Transverse colon (tissue), 4 donors: ENCODE data around the gene ILF3. TPM values are rescaled to one million over a fixed set of nuclear protein-coding genes. Genes with fewer than 3 reads are reported as not detected.

ENCODE experiments used
- DNase-seq: peaks from one replicate; pipeline ENCODE4 v3.0.0-alpha.2; 2019
- H3K27ac ChIP-seq, 4 donors: fragments of 200-600 bp; sonication (generic); 2 replicates each; pipeline ENCODE4 v1.5.1; 2016 to 2018; ENCODE audit warnings: inconsistent platforms in 4 of 4
- H3K27me3 ChIP-seq: fragments of 200-600 bp; sonication (generic); 2 replicates; pipeline ENCODE4 v1.5.1; 2017; ENCODE audit warnings: inconsistent platforms
- H3K36me3 ChIP-seq, 4 donors: fragments of 200-600 bp; sonication (generic); 2 replicates each; pipeline ENCODE4 v1.5.1; 2017 to 2019; ENCODE audit warnings: inconsistent platforms in 4 of 4
- H3K4me1 ChIP-seq, 4 donors: fragments of 200-600 bp; sonication (generic); 2 replicates each; pipeline ENCODE4 v1.5.1; 2017 to 2020; ENCODE audit warnings: inconsistent platforms in 4 of 4
- H3K4me3 ChIP-seq, 4 donors: fragments of 200-600 bp; sonication (generic); 1 replicate in 1 of 4; 2 replicates in 3 of 4; pipeline versions ENCODE4 v1.5.1 to v1.6.1; 2017 to 2019; ENCODE audit warnings: inconsistent platforms in 4 of 4
- H3K9me3 ChIP-seq, 2 donors: fragments of 200-600 bp; sonication (generic); 2 replicates each; pipeline ENCODE4 v1.5.1; 2017 to 2019; ENCODE audit warnings: inconsistent platforms in 2 of 2
- EP300 ChIP-seq: sonication (generic); formaldehyde crosslinking; IDR thresholded peaks from one replicate; pipeline ENCODE4 v1.6.1; 2017; ENCODE audit warnings: antibody characterized with exemption, low read depth
- POLR2A ChIP-seq: fragments of 450-650 bp; IDR thresholded peaks from one replicate; pipeline ENCODE4 v1.6.1; 2016; ENCODE audit warnings: antibody characterized with exemption, mild to moderate bottlenecking, moderate library complexity
- POLR2AphosphoS5 ChIP-seq, 3 donors: sonication (generic); formaldehyde crosslinking; IDR thresholded peaks; one replicate each; pipeline ENCODE4 v1.6.1; 2016; ENCODE audit warnings: antibody characterized with exemption in 3 of 3
- WGBS, 2 donors: methylation state at CpG; one replicate each; pipeline ENCODE4 v1.1.5; 2018; ENCODE audit warnings: low coverage in 1 of 2; 5-methylcytosine and 5-hydroxymethylcytosine counted together
- in situ Hi-C, 4 donors: fragments of 200-750 bp; cut with MboI; loops; one replicate each; pipeline versions ENCODE4 v1.15.0 to v1.15.1; 2017; ENCODE audit warnings: low sequenced_read_pairs in 3 of 4, low pct_ligation_motif_present in 1 of 4, low pct_unique_long_range_greater_than_20kb in 1 of 4
- intact Hi-C: fragments of 100-400 bp; cut with DNase I; formaldehyde crosslinking; loops from one replicate; pipeline ENCODE4 v1.15.1; 2023; ENCODE audit warnings: low total_unique reads
- total RNA-seq, 4 donors: library from RNA; depleted of rRNA; stranded (reverse); fragments of >200 nt; gene quantifications; one replicate each; pipeline ENCODE4 v1.1.0, GENCODE V29; 2016
- TF ChIP-seq, protein P1 (sequence below), 5 experiments: fragments of 200-600 bp in 3 of 5; fragments of 450-650 bp in 2 of 5; sonication (generic) in 3 of 5; IDR thresholded peaks; 1 replicate in 2 of 5; 2 replicates in 3 of 5; pipeline ENCODE4 v1.5.1; 2016 to 2017; ENCODE audit warnings: antibody characterized with exemption in 5 of 5, inconsistent platforms in 3 of 5, mild to moderate bottlenecking in 2 of 5, moderate library complexity in 1 of 5

ILF3 gene
- total RNA-seq, 4 donors from 2014 or later, result 73.6 to 242 (median 151) TPM

DNA sequence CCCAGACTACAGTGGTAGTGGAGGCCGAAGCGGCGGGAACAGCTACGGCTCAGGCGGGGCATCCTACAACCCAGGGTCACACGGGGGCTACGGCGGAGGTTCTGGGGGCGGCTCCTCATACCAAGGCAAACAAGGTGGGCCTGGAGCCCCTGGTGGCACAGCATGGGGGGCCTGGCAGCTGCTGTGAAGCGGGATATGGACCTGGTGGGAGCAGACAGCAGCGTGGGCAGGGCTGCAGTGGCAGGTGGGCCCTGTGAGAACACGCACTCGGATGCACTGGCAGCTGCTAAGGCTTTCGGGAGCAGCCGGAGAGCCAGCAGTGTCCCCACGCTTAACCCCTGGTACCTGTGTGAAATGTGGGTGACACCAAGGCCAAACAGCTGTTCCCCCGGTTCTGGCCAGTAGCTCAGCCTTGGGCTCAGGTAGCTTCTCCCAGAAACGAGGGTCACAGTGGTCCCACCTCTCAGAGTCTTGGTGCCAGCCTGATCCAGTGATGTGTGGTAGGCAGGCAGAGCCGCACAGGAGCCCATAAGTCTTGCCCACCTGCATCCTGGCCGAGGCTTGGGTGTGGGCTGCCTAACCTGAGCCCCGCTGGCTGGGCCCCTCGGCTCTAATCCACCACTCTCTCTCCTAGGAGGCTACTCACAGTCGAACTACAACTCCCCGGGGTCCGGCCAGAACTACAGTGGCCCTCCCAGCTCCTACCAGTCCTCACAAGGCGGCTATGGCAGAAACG lies 34.6 kb downstream of the ILF3 start:
- in situ Hi-C loops, result no loop called here
- H3K27me3 ChIP-seq, result no peaks in the 10 kb centered on the region
- H3K4me1 ChIP-seq, result no peaks in the 10 kb centered on the region
- no peak for DNase-seq
- 94% methylated on average over 27 of the region's 27 CpGs; no CpG with 5 or more reads in 1 of the 2 donors for WGBS, 2 donors
- no peaks in the 10 kb centered on the region for H3K9me3 ChIP-seq
- H3K4me3 ChIP-seq, result no peak overlapping the region
- TF ChIP-seq EP300 (no peak), POLR2AphosphoS5 (IDR thresholded peaks at IDR 0.05) (no peak), POLR2A (no peak)
- TF ChIP-seq, protein P1, sequence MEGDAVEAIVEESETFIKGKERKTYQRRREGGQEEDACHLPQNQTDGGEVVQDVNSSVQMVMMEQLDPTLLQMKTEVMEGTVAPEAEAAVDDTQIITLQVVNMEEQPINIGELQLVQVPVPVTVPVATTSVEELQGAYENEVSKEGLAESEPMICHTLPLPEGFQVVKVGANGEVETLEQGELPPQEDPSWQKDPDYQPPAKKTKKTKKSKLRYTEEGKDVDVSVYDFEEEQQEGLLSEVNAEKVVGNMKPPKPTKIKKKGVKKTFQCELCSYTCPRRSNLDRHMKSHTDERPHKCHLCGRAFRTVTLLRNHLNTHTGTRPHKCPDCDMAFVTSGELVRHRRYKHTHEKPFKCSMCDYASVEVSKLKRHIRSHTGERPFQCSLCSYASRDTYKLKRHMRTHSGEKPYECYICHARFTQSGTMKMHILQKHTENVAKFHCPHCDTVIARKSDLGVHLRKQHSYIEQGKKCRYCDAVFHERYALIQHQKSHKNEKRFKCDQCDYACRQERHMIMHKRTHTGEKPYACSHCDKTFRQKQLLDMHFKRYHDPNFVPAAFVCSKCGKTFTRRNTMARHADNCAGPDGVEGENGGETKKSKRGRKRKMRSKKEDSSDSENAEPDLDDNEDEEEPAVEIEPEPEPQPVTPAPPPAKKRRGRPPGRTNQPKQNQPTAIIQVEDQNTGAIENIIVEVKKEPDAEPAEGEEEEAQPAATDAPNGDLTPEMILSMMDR (IDR thresholded peaks at IDR 0.05), result no peak
- H3K36me3 ChIP-seq, result peaks cover 0 to 54% (median 25%) of the 10 kb centered on the region in 4 donors
- H3K27ac ChIP-seq, result no peak overlapping the region
- intact Hi-C loops, result no loop called here

DNA sequence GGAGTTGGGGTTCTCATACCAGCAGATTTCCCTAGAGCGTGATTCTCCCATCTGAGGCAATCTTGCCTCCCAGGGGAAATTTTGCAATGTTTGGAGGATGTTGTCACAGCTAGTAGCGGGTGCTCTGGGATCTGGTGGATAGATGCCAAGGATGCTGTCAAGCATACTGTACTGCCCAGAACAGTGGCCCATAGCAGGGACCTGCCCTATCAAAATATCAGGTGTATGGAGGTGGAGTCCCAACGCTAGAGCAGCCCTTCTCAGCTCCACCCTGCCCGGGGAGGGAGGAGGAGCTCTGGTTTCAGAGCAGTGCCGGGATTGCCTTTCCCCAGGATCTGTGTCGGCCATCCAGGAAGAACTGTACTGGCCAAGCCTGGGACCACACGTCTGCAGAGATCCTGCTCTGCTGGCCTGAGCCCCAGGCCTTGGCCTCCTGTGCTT lies 36.2 kb downstream of the ILF3 start:
- intact Hi-C loops (no loop called here), in situ Hi-C loops (no loop called here)
- Histone ChIP-seq H3K4me3 (no peak overlapping the region), H3K27me3 (no peaks in the 10 kb centered on the region), H3K4me1 (peaks cover 0 to 5% (median 3%) of the 10 kb centered on the region in 4 donors), H3K27ac (no peak overlapping the region), H3K9me3 (no peaks in the 10 kb centered on the region), H3K36me3 (peaks cover 0 to 38% (median 17%) of the 10 kb centered on the region in 4 donors)
- TF ChIP-seq, protein P1 (IDR thresholded peaks at IDR 0.05), result no peak
- no peak for TF ChIP-seq EP300
- TF ChIP-seq POLR2AphosphoS5 (IDR thresholded peaks at IDR 0.05), result no peak
- no peak for TF ChIP-seq POLR2A
- 73% methylated on average over 5 of the region's 7 CpGs; no CpG with 5 or more reads in 1 of the 2 donors for WGBS, 2 donors
- DNase-seq, result no peak

DNA sequence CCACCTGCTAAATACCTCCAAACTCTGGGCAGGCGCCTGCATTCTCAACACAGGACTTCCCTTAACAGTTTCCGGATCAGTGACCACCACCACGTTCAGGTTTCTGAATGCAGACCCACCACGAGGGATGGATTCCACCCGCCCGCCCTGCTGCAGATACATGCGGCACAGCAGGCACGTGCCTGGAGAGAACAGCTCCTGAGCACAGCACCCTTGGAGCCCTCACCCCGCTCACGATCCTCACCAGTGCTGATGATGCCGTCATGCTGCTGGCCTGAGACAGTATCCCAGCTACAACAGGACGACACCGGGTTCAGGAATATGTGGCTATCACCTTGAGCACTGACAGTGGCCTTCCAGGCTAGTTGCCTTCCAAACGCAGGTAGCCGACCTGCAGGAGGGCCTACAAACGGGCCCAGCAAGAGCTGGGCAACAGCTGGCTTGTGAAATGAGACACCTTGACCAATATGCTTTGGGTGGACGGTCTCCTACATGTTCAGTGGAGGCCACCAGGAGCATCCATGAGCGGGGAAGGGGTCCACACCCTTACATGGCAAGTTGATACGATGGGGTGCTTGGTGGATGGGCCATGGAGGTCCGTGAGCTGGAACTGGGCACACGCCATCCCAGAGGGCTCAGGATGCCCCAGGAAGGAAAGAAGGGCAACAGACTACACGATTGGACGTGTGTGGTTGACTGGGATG lies 37.2 kb downstream of the ILF3 start:
- TF ChIP-seq POLR2AphosphoS5 (IDR thresholded peaks at IDR 0.05) (no peak), POLR2A (no peak), EP300 (no peak)
- TF ChIP-seq, protein P1 (IDR thresholded peaks at IDR 0.05), result no peak
- H3K36me3 ChIP-seq, result peaks cover 0 to 32% (median 16%) of the 10 kb centered on the region in 4 donors

DNA sequence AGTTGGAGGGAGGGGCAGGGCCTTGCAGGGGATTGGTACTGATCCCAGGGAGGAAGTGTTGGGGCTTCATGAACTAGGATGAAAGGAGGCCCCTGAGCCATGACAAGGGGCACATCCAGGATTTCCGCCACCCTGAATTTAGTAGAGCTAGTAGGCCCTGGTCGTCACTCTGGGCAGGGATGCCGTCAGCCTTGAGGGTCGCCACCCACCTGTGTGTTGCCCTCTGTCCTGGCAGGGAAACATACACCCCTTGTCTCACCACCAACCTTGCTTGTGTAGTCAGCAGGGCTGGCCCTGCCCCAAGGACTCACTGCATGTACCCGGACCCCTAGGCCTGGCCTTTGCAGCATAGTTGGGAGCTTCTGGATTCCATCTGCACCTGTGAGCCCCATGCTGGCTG lies 37.7 kb downstream of the ILF3 start:
- Histone ChIP-seq H3K4me1 (peaks cover 0 to 12% (median 8%) of the 10 kb centered on the region in 4 donors), H3K27me3 (no peaks in the 10 kb centered on the region), H3K4me3 (no peak overlapping the region), H3K9me3 (no peaks in the 10 kb centered on the region), H3K27ac (no peak overlapping the region), H3K36me3 (peaks cover 0 to 29% (median 14%) of the 10 kb centered on the region in 4 donors)
- TF ChIP-seq, protein P1 (IDR thresholded peaks at IDR 0.05), result no peak
- TF ChIP-seq POLR2AphosphoS5 (IDR thresholded peaks at IDR 0.05) (no peak), EP300 (no peak), POLR2A (no peak)
- 88% methylated on average over 5 of the region's 5 CpGs; no CpG with 5 or more reads in 1 of the 2 donors for WGBS, 2 donors
- no peak for DNase-seq
- intact Hi-C loops (no loop called here), in situ Hi-C loops (no loop called here)

More for the DNA sequence above, 37.2 kb downstream of the ILF3 start:
- Histone ChIP-seq H3K4me1 (peaks cover 0 to 12% (median 8%) of the 10 kb centered on the region in 4 donors), H3K27ac (no peak overlapping the region), H3K9me3 (no peaks in the 10 kb centered on the region), H3K27me3 (no peaks in the 10 kb centered on the region), H3K4me3 (no peak overlapping the region)
- no peak for DNase-seq
- intact Hi-C loops, result no loop called here
- in situ Hi-C loops, result no loop called here
- WGBS, 2 donors, result 87 to 88% methylated on average over 3 to 21 of the region's 23 CpGs
